IPS DF 6.9 (cell line): ENCODE results near the gene GOLGA6L6.
"Not testable (repeated sequence)": the region's sequence is repeated elsewhere in the genome, so short reads cannot be mapped to it uniquely, and the experiment has no call there.

Experiments
- DNase-seq: peaks from one replicate; pipeline ENCODE4 v3.0.0-alpha.2; 2013; ENCODE audit warnings: low read depth, low spot score
- H3K27ac ChIP-seq: one replicate; pipeline ENCODE4 v1.5.1; 2013; ENCODE audit warnings: low read length, control low read depth
- H3K27me3 ChIP-seq: 2 replicates; pipeline ENCODE4 v1.6.1; 2013; ENCODE audit warnings: mild to moderate bottlenecking, low read length; ENCODE audit not compliant: control insufficient read depth, insufficient read depth
- H3K36me3 ChIP-seq: 2 replicates; pipeline ENCODE4 v1.6.1; 2013; ENCODE audit warnings: low read length; ENCODE audit not compliant: control insufficient read depth, insufficient read depth
- H3K4me1 ChIP-seq: 2 replicates; pipeline ENCODE4 v1.6.1; 2013; ENCODE audit warnings: low read length; ENCODE audit not compliant: control insufficient read depth, insufficient read depth
- H3K4me3 ChIP-seq: 2 replicates; pipeline ENCODE4 v1.5.1; 2013; ENCODE audit warnings: mild to moderate bottlenecking, low read length
- H3K9me3 ChIP-seq: 2 replicates; pipeline ENCODE4 v1.6.1; 2013; ENCODE audit warnings: low read length, inconsistent platforms; ENCODE audit not compliant: control insufficient read depth, insufficient read depth
- WGBS: extraction: QIAGEN DNeasy Blood & Tissue Kit; methylation state at CpG from one replicate; pipeline ENCODE4 v1.1.7; 2013; ENCODE audit warnings: mixed read lengths, missing lambda C conversion rate; ENCODE audit not compliant: insufficient read length, insufficient coverage; 5-methylcytosine and 5-hydroxymethylcytosine counted together

GOLGA6L6 gene

GRCh38 chr15:20501512-20502222 is 39.9 kb downstream of the GOLGA6L6 start:
- H3K9me3 ChIP-seq, H3K36me3 ChIP-seq, DNase-seq, H3K27ac ChIP-seq, H3K27me3 ChIP-seq, H3K4me1 ChIP-seq, H3K4me3 ChIP-seq: not testable (repeated sequence)
- no CpG with 5 or more reads among the region's 5 CpGs for WGBS

- not testable (repeated sequence) for DNase-seq, H3K9me3 ChIP-seq, H3K4me1 ChIP-seq, H3K36me3 ChIP-seq, H3K27me3 ChIP-seq, H3K4me3 ChIP-seq, H3K27ac ChIP-seq
- WGBS, result no CpG with 5 or more reads among the region's 9 CpGs
These were observed 43.8 kb downstream of the GOLGA6L6 start for GRCh38 chr15:20497781-20498180.

- WGBS, result no CpG with 5 or more reads among the region's 5 CpGs
- H3K36me3 ChIP-seq, H3K27me3 ChIP-seq, H3K9me3 ChIP-seq, DNase-seq, H3K4me3 ChIP-seq, H3K4me1 ChIP-seq, H3K27ac ChIP-seq: not testable (repeated sequence)
These were observed 48.6 kb downstream of the GOLGA6L6 start for GRCh38 chr15:20493035-20493434.

GRCh38 chr15:20492598-20492997 is 49.0 kb downstream of the GOLGA6L6 start:
- H3K27me3 ChIP-seq, H3K36me3 ChIP-seq, H3K4me1 ChIP-seq, DNase-seq, H3K4me3 ChIP-seq, H3K27ac ChIP-seq, H3K9me3 ChIP-seq: not testable (repeated sequence)
- no CpG with 5 or more reads among the region's 4 CpGs for WGBS

GRCh38 chr15:20489320-20489719 is 52.3 kb downstream of the GOLGA6L6 start:
- not testable (repeated sequence) for H3K4me1 ChIP-seq, H3K27ac ChIP-seq, H3K36me3 ChIP-seq, H3K9me3 ChIP-seq, H3K27me3 ChIP-seq, H3K4me3 ChIP-seq, DNase-seq
- no CpG with 5 or more reads among the region's 4 CpGs for WGBS
